GM23338 (cell line): ENCODE measurements around the gene SLC6A11. TPM values are rescaled to one million over a fixed set of nuclear protein-coding genes. Genes with fewer than 3 reads are reported as not detected.

Experiments
- ATAC-seq: fragments of 200-7000 bp; cut with Tn5 transposase; 3 replicates; pipeline ENCODE4 v1.9.1; 2020
- DNase-seq: peaks from one replicate; pipeline ENCODE4 v3.0.0-alpha.2; 2015; ENCODE audit warnings: low spot score
- H2AFZ ChIP-seq: fragments of 200-600 bp; sonication (generic); 2 replicates; pipeline ENCODE4 v1.8.0; 2016; ENCODE audit warnings: antibody characterized with exemption, mild to moderate bottlenecking, moderate library complexity
- H3F3A ChIP-seq: fragments of 200-600 bp; sonication (generic); replicated peaks from 2 replicates; pipeline ENCODE4 v1.8.0; 2017; ENCODE audit warnings: antibody characterized with exemption, mixed run types, low read depth
- H3K27ac ChIP-seq: fragments of 200-600 bp; sonication (generic); 2 replicates; pipeline ENCODE4 v1.6.1; 2016; ENCODE audit warnings: low read depth
- H3K27me3 ChIP-seq: fragments of 200-600 bp; sonication (generic); 2 replicates; pipeline ENCODE4 v1.8.0; 2016; ENCODE audit warnings: mild to moderate bottlenecking, mixed run types, moderate library complexity; ENCODE audit not compliant: insufficient read depth
- H3K36me3 ChIP-seq: fragments of 200-600 bp; sonication (generic); 2 replicates; pipeline ENCODE4 v1.8.0; 2016; ENCODE audit warnings: mild to moderate bottlenecking; ENCODE audit not compliant: insufficient read depth
- H3K4me1 ChIP-seq: fragments of 200-600 bp; sonication (generic); 2 replicates; pipeline ENCODE4 v1.8.0; 2016; ENCODE audit warnings: mild to moderate bottlenecking, moderate library complexity; ENCODE audit not compliant: insufficient read depth
- H3K4me2 ChIP-seq: fragments of 200-600 bp; sonication (generic); 2 replicates; pipeline ENCODE4 v1.7.1; 2017; ENCODE audit warnings: mixed run types
- H3K4me3 ChIP-seq: fragments of 200-600 bp; sonication (generic); 2 replicates; pipeline ENCODE4 v1.6.1; 2016; ENCODE audit warnings: mixed run types
- H3K79me2 ChIP-seq: fragments of 200-600 bp; sonication (generic); replicated peaks from 2 replicates; pipeline ENCODE4 v1.8.0; 2017; ENCODE audit warnings: mild to moderate bottlenecking; ENCODE audit not compliant: insufficient read depth
- H3K9me2 ChIP-seq: fragments of 200-600 bp; sonication (generic); 2 replicates; pipeline ENCODE4 v1.8.0; 2017; ENCODE audit not compliant: insufficient read depth
- H4K20me1 ChIP-seq: fragments of 200-600 bp; sonication (generic); replicated peaks from 2 replicates; pipeline ENCODE4 v1.8.0; 2017; ENCODE audit warnings: mild to moderate bottlenecking; ENCODE audit not compliant: insufficient read depth
- H3K27ac Mint-ChIP-seq: 2 replicates; pipeline ENCODE4 v1.8.0; 2020; ENCODE audit warnings: inconsistent platforms, mild to moderate bottlenecking, moderate library complexity, mixed read lengths
- H3K27me3 Mint-ChIP-seq: 3 replicates; pipeline ENCODE4 v1.8.0; 2022; ENCODE audit warnings: low read depth, mild to moderate bottlenecking, moderate library complexity, mixed read lengths, inconsistent platforms; ENCODE audit not compliant: insufficient read depth, poor library complexity
- H3K36me3 Mint-ChIP-seq: 3 replicates; pipeline ENCODE4 v1.8.0; 2021; ENCODE audit warnings: low read depth, mild to moderate bottlenecking, inconsistent platforms, moderate library complexity, mixed read lengths
- H3K4me1 Mint-ChIP-seq: 3 replicates; pipeline ENCODE4 v1.8.0; 2020; ENCODE audit warnings: mild to moderate bottlenecking, inconsistent platforms, mixed read lengths
- H3K4me3 Mint-ChIP-seq: 3 replicates; pipeline ENCODE4 v1.8.0; 2021; ENCODE audit warnings: moderate library complexity, mild to moderate bottlenecking, inconsistent platforms, mixed read lengths
- H3K9me3 Mint-ChIP-seq: 3 replicates; pipeline ENCODE4 v1.8.0; 2020; ENCODE audit warnings: moderate library complexity, mild to moderate bottlenecking, inconsistent platforms, mixed read lengths
- CTCF ChIP-seq, 2 experiments: fragments of 200-600 bp in 1 of 2; sonication (generic) in 1 of 2; conservative IDR thresholded peaks; 2 replicates each; pipeline versions ENCODE4 v1.5.1 to v1.6.1; 2016 to 2017; ENCODE audit warnings: antibody characterized with exemption in 2 of 2, low read depth in 2 of 2, mild to moderate bottlenecking in 2 of 2, moderate library complexity in 1 of 2
- ETS1 ChIP-seq: IDR thresholded peaks from 2 replicates; pipeline ENCODE4 v1.6.1; 2016; ENCODE audit warnings: antibody characterized with exemption
- EZH2 ChIP-seq: fragments of 200-600 bp; sonication (generic); IDR thresholded peaks from one replicate; pipeline ENCODE4 v1.8.0; 2017; ENCODE audit warnings: antibody characterized with exemption, mild to moderate bottlenecking, low read depth; ENCODE audit not compliant: unreplicated experiment
- NANOG ChIP-seq: IDR thresholded peaks from 2 replicates; pipeline ENCODE4 v1.6.1; 2016; ENCODE audit warnings: antibody characterized with exemption, borderline replicate concordance
- POLR2AphosphoS5 ChIP-seq: IDR thresholded peaks from 2 replicates; pipeline ENCODE4 v1.6.1; 2016; ENCODE audit warnings: antibody characterized with exemption, low read depth
- REST ChIP-seq: IDR thresholded peaks from one replicate; pipeline ENCODE4 v1.6.1; 2018; ENCODE audit warnings: antibody characterized with exemption; ENCODE audit not compliant: unreplicated experiment
- ZNF114 ChIP-seq: fragments of 250-450 bp; sonication (Bioruptor Pico); IDR thresholded peaks from 2 replicates; pipeline ENCODE4 v1.5.0; 2020; ENCODE audit warnings: mild to moderate bottlenecking, moderate library complexity
- ZNF331 ChIP-seq: fragments of 250-450 bp; sonication (Bioruptor Pico); IDR thresholded peaks from 2 replicates; pipeline ENCODE4 v1.5.0; 2020; ENCODE audit warnings: low read depth, mild to moderate bottlenecking, moderate library complexity
- polyA plus RNA-seq: library from polyadenylated mRNA; unstranded; fragments of >200 nt; fragmentation: Nextera tagmentation; extraction: Ambion mirVana; gene quantifications from 2 replicates; pipeline ENCODE4 v1.2.1, GENCODE V29; 2016
- total RNA-seq: library from RNA; depleted of rRNA; stranded (reverse); fragments of >200 nt; shearing (Covaris generic); gene quantifications from 2 replicates; pipeline ENCODE4 v1.2.3, GENCODE V29; 2014

SLC6A11 gene
- total and polyA plus RNA-seq, 2 experiments from 2014 or later = 0.47 to 1.1 TPM

DNA sequence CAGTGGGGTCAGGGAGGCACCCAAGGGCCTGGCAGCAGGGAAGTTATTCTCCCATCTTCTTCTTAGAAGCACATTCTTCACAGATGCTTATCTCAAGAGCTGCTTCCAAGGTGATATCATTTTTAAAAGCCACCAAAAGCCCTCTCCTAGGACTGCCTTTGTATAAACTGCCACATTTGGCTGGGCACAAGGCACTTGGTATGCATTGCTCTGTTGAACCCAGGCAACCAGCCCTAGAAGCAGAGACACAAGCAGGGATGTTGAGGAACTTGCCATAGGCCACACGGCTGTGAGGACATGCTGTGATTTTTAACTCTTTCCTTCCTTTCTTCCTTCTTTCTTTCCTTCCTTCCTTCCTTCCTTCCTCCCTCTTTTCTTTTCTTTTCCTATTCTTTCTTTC is 169.2 kb downstream of the SLC6A11 start (continued):
- TF ChIP-seq CTCF (conservative IDR thresholded peaks at IDR 0.05; ENCODE audit: low read depth in 2 of 2) (no peak), ZNF114 (no peak), EZH2 (no peak), ETS1 (no peak), REST (no peak), POLR2AphosphoS5 (no peak), ZNF331 (no peak)

- H3K9me3 Mint-ChIP-seq = no peaks in the 10 kb centered on the region
- H3K9me2 ChIP-seq = no peaks in the 10 kb centered on the region
- H3K36me3 ChIP-seq = no peaks in the 10 kb centered on the region
- H3K27me3 Mint-ChIP-seq = peaks cover 11% of the 10 kb centered on the region
- H3K4me1 ChIP-seq = no peaks in the 10 kb centered on the region; the same call in 1 of the 2 replicates
- no peaks in the 10 kb centered on the region for H3K79me2 ChIP-seq
- no peak for ATAC-seq
- H3K27me3 ChIP-seq = peaks cover 17% of the 10 kb centered on the region; the same call in 1 of the 2 replicates
- H3K36me3 Mint-ChIP-seq = no peaks in the 10 kb centered on the region
- no peak overlapping the region for H3K4me3 Mint-ChIP-seq
- peaks cover 27% of the 10 kb centered on the region for H3K4me1 Mint-ChIP-seq
- no peak for TF ChIP-seq NANOG
- no peak for TF ChIP-seq ZNF114
- no peak overlapping the region for H3K4me2 ChIP-seq
- H3F3A ChIP-seq = no peaks in the 10 kb centered on the region
- H3K27ac ChIP-seq = no peak overlapping the region
- H3K4me3 ChIP-seq = no peak overlapping the region
- no peak overlapping the region for H3K27ac Mint-ChIP-seq
- no peak for DNase-seq
- no peak overlapping the region for H2AFZ ChIP-seq
- no peaks in the 10 kb centered on the region for H4K20me1 ChIP-seq
Measured at GRCh38 chr3:10986592-10986991, 170.6 kb downstream of the SLC6A11 start.
